Stomach smooth muscle (tissue), 2 donors: ENCODE results near the gene JAG2.
A peak's percentile ranks its signal among the peaks of the same experiment; 100 is the strongest.

Experiments
- H3K27ac ChIP-seq: one replicate; pipeline ENCODE4 v1.7.0; 2013; ENCODE audit warnings: mild to moderate bottlenecking, low read length, inconsistent platforms
- H3K27me3 ChIP-seq, 2 donors: one replicate each; pipeline ENCODE4 v1.7.0; 2013; ENCODE audit warnings: low read length in 2 of 2; ENCODE audit not compliant: insufficient read depth in 2 of 2, control insufficient read depth in 1 of 2
- H3K36me3 ChIP-seq, 2 donors: one replicate each; pipeline ENCODE4 v1.7.0; 2013; ENCODE audit warnings: low read length in 2 of 2; ENCODE audit not compliant: control insufficient read depth in 2 of 2, insufficient read depth in 2 of 2
- H3K4me1 ChIP-seq: one replicate; pipeline ENCODE4 v1.7.0; 2013; ENCODE audit warnings: low read length; ENCODE audit not compliant: control insufficient read depth, insufficient read depth
- H3K4me3 ChIP-seq, 2 donors: one replicate each; pipeline ENCODE4 v1.7.0; 2013; ENCODE audit warnings: low read length in 2 of 2
- H3K9ac ChIP-seq, 2 donors: one replicate each; pipeline ENCODE4 v1.7.0; 2013; ENCODE audit warnings: low read length in 2 of 2, mild to moderate bottlenecking in 1 of 2
- H3K9me3 ChIP-seq, 2 donors: one replicate each; pipeline ENCODE4 v1.7.0; 2013; ENCODE audit warnings: low read length in 2 of 2; ENCODE audit not compliant: control insufficient read depth in 2 of 2
- donor health status: healthy.
- donor health status: Pancreatic carcinoma.

JAG2 gene

GRCh38 chr14:105168496-105168978 lies at the start of gene JAG2:
Gene JAG2, minus strand, starts transcription at chr14:105168776. Its CDS starts 356 bp downstream, at chr14:105168420.
- Histone ChIP-seq H3K4me1 (peaks cover 25% of the 10 kb centered on the region), H3K4me3 (peak within 1 kb of the TSS; percentile 35 to 68), H3K9me3 (no peaks in the 10 kb centered on the region), H3K9ac (no peak within 1 kb of the TSS), H3K36me3 (no peaks in the 10 kb centered on the region), H3K27me3 (peaks cover 10 to 19% of the 10 kb centered on the region in 2 donors), H3K27ac (no peak within 1 kb of the TSS)

GRCh38 chr14:105217774-105218173 lies 49.2 kb upstream of the JAG2 start:
- Histone ChIP-seq H3K27ac (no peak overlapping the region), H3K27me3 (no peaks in the 10 kb centered on the region), H3K36me3 (peaks cover 17 to 37% of the 10 kb centered on the region in 2 donors), H3K4me1 (peaks cover 10% of the 10 kb centered on the region), H3K4me3 (no peak overlapping the region), H3K9me3 (no peaks in the 10 kb centered on the region), H3K9ac (no peak overlapping the region)

GRCh38 chr14:105216490-105217247 lies 48.1 kb upstream of the JAG2 start:
- Histone ChIP-seq H3K36me3 (peaks cover 17 to 38% of the 10 kb centered on the region in 2 donors), H3K27me3 (no peaks in the 10 kb centered on the region), H3K27ac (no peak overlapping the region), H3K4me3 (no peak overlapping the region), H3K4me1 (peaks cover 10% of the 10 kb centered on the region), H3K9me3 (no peaks in the 10 kb centered on the region), H3K9ac (no peak overlapping the region)

GRCh38 chr14:105215602-105216001 lies 47.0 kb upstream of the JAG2 start:
- H3K36me3 ChIP-seq, result peaks cover 14 to 36% of the 10 kb centered on the region in 2 donors
- no peak overlapping the region for H3K9ac ChIP-seq
- H3K9me3 ChIP-seq, result no peaks in the 10 kb centered on the region
- no peaks in the 10 kb centered on the region for H3K27me3 ChIP-seq
- H3K27ac ChIP-seq, result no peak overlapping the region
- peaks cover 2% of the 10 kb centered on the region for H3K4me1 ChIP-seq
- H3K4me3 ChIP-seq, result no peak overlapping the region

- Histone ChIP-seq H3K9me3 (no peaks in the 10 kb centered on the region), H3K4me3 (no peak overlapping the region), H3K27me3 (no peaks in the 10 kb centered on the region), H3K36me3 (peaks cover 14 to 34% of the 10 kb centered on the region in 2 donors), H3K4me1 (no peaks in the 10 kb centered on the region), H3K9ac (no peak overlapping the region), H3K27ac (no peak overlapping the region)
Observed at GRCh38 chr14:105214324-105214915, 45.8 kb upstream of the JAG2 start.

- H3K4me1 ChIP-seq, result no peaks in the 10 kb centered on the region
- no peaks in the 10 kb centered on the region for H3K27me3 ChIP-seq
- peaks cover 8 to 29% of the 10 kb centered on the region in 2 donors for H3K36me3 ChIP-seq
- H3K4me3 ChIP-seq, result no peak overlapping the region
- no peaks in the 10 kb centered on the region for H3K9me3 ChIP-seq
- H3K27ac ChIP-seq, result no peak overlapping the region
- no peak overlapping the region for H3K9ac ChIP-seq
Observed at GRCh38 chr14:105213361-105213760, 44.8 kb upstream of the JAG2 start.

- Histone ChIP-seq H3K36me3 (peaks cover 8 to 27% of the 10 kb centered on the region in 2 donors), H3K4me1 (no peaks in the 10 kb centered on the region)
Observed at GRCh38 chr14:105212541-105213300, 44.1 kb upstream of the JAG2 start.

GRCh38 chr14:105211758-105212089 lies 43.1 kb upstream of the JAG2 start:
- no peaks in the 10 kb centered on the region for H3K27me3 ChIP-seq
- H3K9me3 ChIP-seq, result no peaks in the 10 kb centered on the region
- no peak overlapping the region for H3K4me3 ChIP-seq
- H3K9ac ChIP-seq, result no peak overlapping the region
- H3K36me3 ChIP-seq, result peaks cover 4 to 20% of the 10 kb centered on the region in 2 donors
- peaks cover 7% of the 10 kb centered on the region for H3K4me1 ChIP-seq
- no peak overlapping the region for H3K27ac ChIP-seq

More at GRCh38 chr14:105212541-105213300, 44.1 kb upstream of the JAG2 start:
- H3K4me3 ChIP-seq, result no peak overlapping the region
- no peaks in the 10 kb centered on the region for H3K27me3 ChIP-seq
- no peaks in the 10 kb centered on the region for H3K9me3 ChIP-seq
- no peak overlapping the region for H3K27ac ChIP-seq
- no peak overlapping the region for H3K9ac ChIP-seq

GRCh38 chr14:105211086-105211757 lies 42.6 kb upstream of the JAG2 start:
- Histone ChIP-seq H3K4me3 (no peak overlapping the region), H3K27me3 (no peaks in the 10 kb centered on the region), H3K27ac (no peak overlapping the region), H3K9me3 (no peaks in the 10 kb centered on the region), H3K36me3 (peaks cover 4 to 18% of the 10 kb centered on the region in 2 donors), H3K4me1 (peaks cover 7% of the 10 kb centered on the region), H3K9ac (no peak overlapping the region)

- Histone ChIP-seq H3K4me1 (peaks cover 14% of the 10 kb centered on the region), H3K27ac (no peak overlapping the region), H3K36me3 (peaks cover 4 to 14% of the 10 kb centered on the region in 2 donors), H3K9me3 (no peaks in the 10 kb centered on the region), H3K4me3 (no peak overlapping the region), H3K27me3 (no peaks in the 10 kb centered on the region), H3K9ac (no peak overlapping the region)
Observed at GRCh38 chr14:105210266-105211025, 41.9 kb upstream of the JAG2 start.
